ENCODE results near the gene PLAAT3.
"Not testable (repeated sequence)": the region's sequence is repeated elsewhere in the genome, so short reads cannot be mapped to it uniquely, and the experiment has no call there.

PLAAT3 gene

GRCh38 chr11:63537293-63538101 lies 76.7 kb downstream of the PLAAT3 start:
- DNase-seq (ENCODE audit: low spot score), result no peak

- no peak for DNase-seq (ENCODE audit: low spot score)
These were observed 77.5 kb downstream of the PLAAT3 start, which contains the start of gene PLAAT4 for GRCh38 chr11:63536669-63537292. TSS of gene PLAAT4 (plus strand) at chr11:63536808. CDS start at chr11:63536869, 61 bp downstream.

- no peak for DNase-seq (ENCODE audit: low spot score)
These were observed 78.5 kb downstream of the PLAAT3 start for GRCh38 chr11:63535734-63536133.

GRCh38 chr11:63534895-63535461 lies 79.3 kb downstream of the PLAAT3 start:
- no peak for DNase-seq (ENCODE audit: low spot score)

- no peak for DNase-seq (ENCODE audit: low spot score)
These were observed 80.2 kb downstream of the PLAAT3 start for GRCh38 chr11:63534076-63534475.

- no peak for DNase-seq (ENCODE audit: low spot score)
These were observed 81.3 kb downstream of the PLAAT3 start for GRCh38 chr11:63532799-63533475.

- no peak for DNase-seq (ENCODE audit: low spot score)
These were observed 82.1 kb downstream of the PLAAT3 start for GRCh38 chr11:63532117-63532516.

GRCh38 chr11:63531074-63531792 lies 83.0 kb downstream of the PLAAT3 start:
- not testable (repeated sequence) for DNase-seq (ENCODE audit: low spot score)

GRCh38 chr11:63530021-63530420 lies 84.2 kb downstream of the PLAAT3 start:
- DNase-seq (ENCODE audit: low spot score), result no peak

GRCh38 chr11:63529373-63529772 lies 84.9 kb downstream of the PLAAT3 start:
- DNase-seq (ENCODE audit: low spot score), result not testable (repeated sequence)

GRCh38 chr11:63528729-63529278 lies 85.4 kb downstream of the PLAAT3 start:
- DNase-seq (ENCODE audit: low spot score), result not testable (repeated sequence)

- DNase-seq (ENCODE audit: low spot score), result not testable (repeated sequence)
These were observed 86.1 kb downstream of the PLAAT3 start for GRCh38 chr11:63528156-63528555.

- no peak for DNase-seq (ENCODE audit: low spot score)
These were observed 86.6 kb downstream of the PLAAT3 start for GRCh38 chr11:63527667-63528066.

Data from HuH-7.5 (cell line).